HEK293T (cell line): ENCODE data around the gene DERA.
"Not testable (repeated sequence)": the region's sequence is repeated elsewhere in the genome, so short reads cannot be mapped to it uniquely, and the experiment has no call there.

Experiments used
- CTCF ChIA-PET: fragments of 350-600 bp; formaldehyde crosslinking; extraction: SDS; loops from one replicate; lab custom pipeline; 2021; ENCODE audit warnings: antibody characterized with exemption, inconsistent platforms; lab: Yijun Ruan, JAX
- POLR2A ChIA-PET: fragments of 350-600 bp; formaldehyde crosslinking; extraction: SDS; loops from one replicate; lab custom pipeline; 2020; ENCODE audit warnings: antibody characterized with exemption, inconsistent platforms; lab: Yijun Ruan, JAX
- DNase-seq: peaks from one replicate; pipeline ENCODE4 v3.0.0; 2012; ENCODE audit warnings: mixed read lengths; ENCODE audit errors: extremely low spot score
- ARNT ChIP-seq: fragments of 450-650 bp; IDR thresholded peaks from 2 replicates; pipeline ENCODE4 v1.6.1; 2017; ENCODE audit warnings: mild to moderate bottlenecking
- BHLHE40 ChIP-seq: fragments of 450-650 bp; IDR thresholded peaks from 2 replicates; pipeline ENCODE4 v1.6.1; 2016; ENCODE audit warnings: mild to moderate bottlenecking, moderate library complexity, borderline replicate concordance
- CTBP1 ChIP-seq: fragments of 450-650 bp; IDR thresholded peaks from 2 replicates; pipeline ENCODE4 v1.6.1; 2016; ENCODE audit warnings: borderline replicate concordance
- ELF4 ChIP-seq: fragments of 450-650 bp; IDR thresholded peaks from 2 replicates; pipeline ENCODE4 v1.6.1; 2017; ENCODE audit warnings: antibody characterized with exemption
- FOXA1 ChIP-seq: fragments of 450-650 bp; IDR thresholded peaks from 2 replicates; pipeline ENCODE4 v1.6.1; 2016; ENCODE audit warnings: mild to moderate bottlenecking
- FOXK2 ChIP-seq: fragments of 450-650 bp; IDR thresholded peaks from 2 replicates; pipeline ENCODE4 v1.6.1; 2016; ENCODE audit warnings: mild to moderate bottlenecking
- FOXM1 ChIP-seq: fragments of 450-650 bp; IDR thresholded peaks from 2 replicates; pipeline ENCODE4 v1.6.1; 2017; ENCODE audit warnings: mild to moderate bottlenecking, borderline replicate concordance
- HDGF ChIP-seq: fragments of 450-650 bp; IDR thresholded peaks from 2 replicates; pipeline ENCODE4 v1.6.1; 2017; ENCODE audit warnings: antibody characterized with exemption, borderline replicate concordance
- L3MBTL2 ChIP-seq: fragments of 450-650 bp; conservative IDR thresholded peaks from 2 replicates; pipeline ENCODE4 v1.6.1; 2016; ENCODE audit warnings: mild to moderate bottlenecking
- LEF1 ChIP-seq: fragments of 450-650 bp; IDR thresholded peaks from 2 replicates; pipeline ENCODE4 v1.6.1; 2017; ENCODE audit warnings: mild to moderate bottlenecking, borderline replicate concordance
- NFRKB ChIP-seq: fragments of 450-650 bp; IDR thresholded peaks from 2 replicates; pipeline ENCODE4 v1.6.1; 2016; ENCODE audit warnings: mild to moderate bottlenecking, moderate library complexity
- PKNOX1 ChIP-seq: fragments of 450-650 bp; IDR thresholded peaks from 2 replicates; pipeline ENCODE4 v1.6.1; 2016
- SP1 ChIP-seq: fragments of 450-650 bp; IDR thresholded peaks from 2 replicates; pipeline ENCODE4 v1.6.1; 2017
- SUZ12 ChIP-seq: fragments of 450-650 bp; IDR thresholded peaks from 2 replicates; pipeline ENCODE4 v1.6.1; 2016; ENCODE audit warnings: mild to moderate bottlenecking
- TARDBP ChIP-seq: fragments of 450-650 bp; IDR thresholded peaks from 2 replicates; pipeline ENCODE4 v1.6.1; 2016
- ZNF384 ChIP-seq: fragments of 450-650 bp; IDR thresholded peaks from 2 replicates; pipeline ENCODE4 v1.6.1; 2016

DERA gene

GRCh38 chr12:15933751-15934150 is 22.6 kb downstream of the DERA start:
- ChIA-PET CTCF (no interaction called here), POLR2A (no interaction called here)
- TF ChIP-seq SUZ12 (no peak), ZNF384 (no peak), BHLHE40 (no peak), PKNOX1 (no peak), HDGF (no peak), L3MBTL2 (no peak), FOXK2 (no peak), NFRKB (no peak), FOXA1 (no peak), LEF1 (no peak), ARNT (no peak), FOXM1 (no peak), ELF4 (no peak)
- DNase-seq = no peak

DNA sequence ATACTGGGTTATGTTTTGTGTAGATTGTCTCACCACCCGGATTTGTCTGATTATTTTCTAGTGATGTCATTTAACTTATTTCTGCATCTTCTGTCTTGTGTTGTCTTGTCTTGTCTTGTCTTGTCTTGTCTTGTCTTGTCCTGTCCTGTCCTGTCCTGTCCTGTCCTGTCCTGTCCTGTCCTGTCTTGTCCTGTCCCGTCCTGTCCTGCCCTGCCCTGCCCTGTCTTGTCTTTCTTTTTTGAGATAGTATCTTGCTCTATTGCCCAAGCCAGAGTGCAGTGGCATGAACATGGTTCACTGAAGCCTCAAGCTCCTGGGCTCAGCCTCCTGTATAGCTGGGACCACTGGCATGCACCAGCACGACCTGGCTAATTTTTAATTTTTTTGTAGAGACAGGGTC is 25.6 kb downstream of the DERA start:
- CTCF ChIA-PET = no interaction called here
- TF ChIP-seq ELF4 (no peak), L3MBTL2 (no peak), ARNT (no peak), FOXM1 (no peak), SUZ12 (no peak), HDGF (no peak)
- POLR2A ChIA-PET = no interaction called here
- no peak for DNase-seq

DNA sequence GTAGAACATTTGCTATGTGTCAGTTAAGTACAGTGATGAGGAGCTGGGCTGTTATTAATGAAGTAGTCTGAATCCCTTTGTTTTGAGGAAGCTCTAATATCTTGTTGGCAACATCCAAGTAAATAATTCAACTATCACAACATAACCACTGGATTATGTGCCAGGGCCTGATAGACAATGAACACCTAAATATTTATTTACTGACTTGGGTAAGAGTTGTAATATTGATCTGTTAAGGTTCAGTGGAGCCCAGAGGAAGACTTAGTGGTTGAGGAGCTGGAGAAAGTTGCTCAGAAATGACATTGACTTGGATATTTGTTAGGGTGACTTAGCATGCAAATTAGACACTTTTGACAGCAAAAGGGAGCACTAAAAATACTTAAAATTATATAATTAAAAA is 26.8 kb downstream of the DERA start:
- DNase-seq = no peak
- ChIA-PET CTCF (no interaction called here), POLR2A (no interaction called here)
- TF ChIP-seq SUZ12 = no peak
- no peak for TF ChIP-seq CTBP1
- TF ChIP-seq ZNF384 = no peak
- TF ChIP-seq FOXA1 = no peak
- TF ChIP-seq PKNOX1 = no peak
- TF ChIP-seq LEF1 = no peak
- no peak for TF ChIP-seq HDGF
- TF ChIP-seq FOXM1 = no peak
- no peak for TF ChIP-seq SP1
- TF ChIP-seq L3MBTL2 = no peak

DNA sequence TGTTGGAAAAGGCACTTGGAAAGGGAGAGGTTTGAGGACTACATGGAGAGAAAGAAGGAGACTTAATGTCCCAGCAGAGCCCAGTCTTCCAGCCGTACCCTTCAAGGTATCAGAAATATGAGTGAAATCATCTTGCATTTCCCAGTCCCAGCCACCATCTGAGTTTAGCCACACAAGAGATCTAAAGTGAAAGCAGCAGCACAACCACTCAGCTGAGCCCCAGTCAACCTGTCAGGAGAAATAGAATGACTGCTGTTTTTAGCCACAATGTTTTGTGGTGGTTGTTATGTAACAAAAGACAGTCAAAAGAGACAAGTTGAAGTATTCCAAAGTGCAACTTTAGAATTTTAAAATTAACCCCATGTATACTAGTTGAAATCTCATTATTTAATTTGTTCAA is 28.0 kb downstream of the DERA start:
- TF ChIP-seq SP1 (no peak), BHLHE40 (no peak), FOXM1 (no peak), ZNF384 (no peak), FOXA1 (no peak), PKNOX1 (no peak), ELF4 (no peak), NFRKB (no peak), LEF1 (no peak), CTBP1 (no peak), L3MBTL2 (no peak), TARDBP (no peak), SUZ12 (no peak), HDGF (no peak)
- CTCF ChIA-PET = no interaction called here
- POLR2A ChIA-PET = no interaction called here
- DNase-seq = no peak

- ChIA-PET CTCF (no interaction called here), POLR2A (no interaction called here)
- DNase-seq = no peak
- TF ChIP-seq ZNF384 (no peak), HDGF (no peak), BHLHE40 (no peak), ARNT (no peak), FOXM1 (no peak), FOXA1 (no peak), SUZ12 (no peak)
Measured at GRCh38 chr12:15942475-15942874, 31.3 kb downstream of the DERA start.

GRCh38 chr12:15943519-15943918 is 32.4 kb downstream of the DERA start:
- POLR2A ChIA-PET, CTCF ChIA-PET, DNase-seq: not testable (repeated sequence)

GRCh38 chr12:15948461-15948860 is 37.3 kb downstream of the DERA start:
- POLR2A ChIA-PET, DNase-seq, CTCF ChIA-PET: not testable (repeated sequence)
